HL-60/S4 (cell line): ENCODE data around the gene ARSB.
"Not testable (repeated sequence)": the region's sequence is repeated elsewhere in the genome, so short reads cannot be mapped to it uniquely, and the experiment has no call there.

Experiments
- in situ Hi-C: fragments of 300-500 bp; cut with MboI; formaldehyde crosslinking; loops from 2 replicates; pipeline ENCODE4 v1.14.3; 2022; ENCODE audit warnings: low sequenced_read_pairs

The ARSB gene

DNA sequence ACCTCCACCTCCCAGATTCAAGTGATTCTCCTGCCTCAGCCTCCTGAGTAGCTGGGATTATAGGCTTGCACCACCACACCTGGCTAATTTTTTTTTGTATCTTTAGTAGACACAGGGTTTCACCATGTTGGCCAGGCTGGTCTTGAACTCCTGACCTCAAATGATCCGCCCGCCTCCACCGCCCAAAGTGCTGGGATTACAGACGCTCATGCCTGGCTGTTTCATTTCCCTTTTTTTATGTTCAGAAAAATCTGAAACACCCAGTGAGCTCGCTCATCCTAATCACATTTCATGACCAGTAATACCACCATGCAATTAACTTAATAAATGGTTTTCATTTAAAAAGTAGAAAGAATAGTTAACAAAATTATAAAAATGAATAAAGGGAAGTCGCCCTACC lies 252.4 kb downstream of the ARSB start:
- in situ Hi-C loops: not testable (repeated sequence)

DNA sequence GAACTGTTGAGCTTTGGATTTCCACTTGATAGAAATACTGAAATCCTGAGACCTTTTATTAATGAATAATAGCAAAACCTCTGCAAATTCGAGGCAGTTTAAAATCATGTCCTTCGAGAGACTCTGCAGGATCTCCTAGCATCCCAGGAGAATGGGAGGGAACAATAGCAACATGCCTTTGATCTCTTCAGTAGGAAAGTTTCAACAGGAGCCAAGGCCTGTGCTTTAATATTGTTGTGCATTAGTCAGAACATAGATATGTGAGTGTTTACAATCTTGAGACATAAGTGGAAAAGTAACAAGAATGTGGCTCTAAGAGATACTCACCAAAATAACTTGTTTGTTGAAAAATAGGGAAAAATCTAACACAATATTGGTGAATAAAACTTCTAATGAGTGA lies 253.2 kb downstream of the ARSB start:
- in situ Hi-C loops: no loop called here

- in situ Hi-C loops: no loop called here
These were observed 254.6 kb downstream of the ARSB start for GRCh38 chr5:78730300-78731094.

- in situ Hi-C loops: no loop called here
These were observed 257.0 kb downstream of the ARSB start for GRCh38 chr5:78727786-78728761.
